Right lobe of liver (tissue), 4 donors: ENCODE results near the gene MYRIP.

Source experiments
- CTCF ChIP-seq, 4 donors: fragments of 200-600 bp in 3 of 4; fragments of 450-650 bp in 1 of 4; IDR thresholded peaks; one replicate each; pipeline versions ENCODE4 v1.5.1 to v1.8.0; 2016 to 2022; ENCODE audit warnings: antibody characterized with exemption in 4 of 4, mild to moderate bottlenecking in 2 of 4
- POLR2A ChIP-seq: fragments of 450-650 bp; IDR thresholded peaks from one replicate; pipeline ENCODE4 v1.6.1; 2017; ENCODE audit warnings: antibody characterized with exemption, mild to moderate bottlenecking
- donor health status: DM: no; HTN: no; CAD: no.
- donor health status: DM: no; HTN: no; CAD: no.
- donor health status: DM: no; HTN: yes; CAD: no.

- TF ChIP-seq CTCF (IDR thresholded peaks at IDR 0.05) (no peak), POLR2A (no peak)
These were observed 151.2 kb downstream of the MYRIP start for GRCh38 chr3:39960515-39961191.
